Suprapubic skin (tissue), 4 donors: ENCODE data around the gene UGT1A7. TPM values are rescaled to one million over a fixed set of nuclear protein-coding genes. Genes with fewer than 3 reads are reported as not detected.
"Not testable (repeated sequence)": the region's sequence is repeated elsewhere in the genome, so short reads cannot be mapped to it uniquely, and the experiment has no call there.

Experiments
- DNase-seq, 2 donors: peaks; one replicate each; pipeline ENCODE4 v3.0.0-alpha.2; 2019; ENCODE audit warnings: low spot score in 2 of 2
- H3K27ac ChIP-seq: fragments of 200-600 bp; sonication (generic); one replicate; pipeline ENCODE4 v1.5.1; 2019
- H3K27me3 ChIP-seq: fragments of 200-600 bp; sonication (generic); one replicate; pipeline ENCODE4 v1.5.1; 2019
- H3K36me3 ChIP-seq: fragments of 200-600 bp; sonication (generic); one replicate; pipeline ENCODE4 v1.5.1; 2019
- H3K4me1 ChIP-seq: fragments of 200-600 bp; sonication (generic); one replicate; pipeline ENCODE4 v1.5.1; 2019
- H3K4me3 ChIP-seq: fragments of 200-600 bp; sonication (generic); one replicate; pipeline ENCODE4 v1.5.1; 2019; ENCODE audit warnings: mild to moderate bottlenecking
- H3K9me3 ChIP-seq: fragments of 200-600 bp; sonication (generic); one replicate; pipeline ENCODE4 v1.5.1; 2019
- CTCF ChIP-seq, 2 donors: fragments of 200-600 bp in 1 of 2; fragments of 450-650 bp in 1 of 2; sonication (generic) in 1 of 2; IDR thresholded peaks; one replicate each; pipeline ENCODE4 v1.5.1; 2016 to 2019; ENCODE audit warnings: antibody characterized with exemption in 2 of 2, mild to moderate bottlenecking in 1 of 2, moderate library complexity in 1 of 2
- EP300 ChIP-seq: sonication (generic); formaldehyde crosslinking; IDR thresholded peaks from one replicate; pipeline ENCODE4 v1.6.1; 2017; ENCODE audit warnings: antibody characterized with exemption
- POLR2A ChIP-seq, 2 donors: fragments of 450-650 bp; IDR thresholded peaks; one replicate each; pipeline ENCODE4 v1.6.1; 2017; ENCODE audit warnings: antibody characterized with exemption in 2 of 2, mild to moderate bottlenecking in 2 of 2, moderate library complexity in 2 of 2
- POLR2AphosphoS5 ChIP-seq, 3 donors: sonication (generic); formaldehyde crosslinking; IDR thresholded peaks; one replicate each; pipeline ENCODE4 v1.6.1; 2017; ENCODE audit warnings: antibody characterized with exemption in 3 of 3
- WGBS: methylation state at CpG from one replicate; pipeline ENCODE4 v1.1.5; 2018; 5-methylcytosine and 5-hydroxymethylcytosine counted together
- total RNA-seq, 4 donors: library from RNA; depleted of rRNA; stranded (reverse); fragments of >200 nt; gene quantifications; one replicate each; pipeline ENCODE4 v1.1.0, GENCODE V29; 2016

The UGT1A7 gene
- total RNA-seq, 4 donors from 2014 or later = 1.3 to 8.0 (median 2.2) TPM

- H3K36me3 ChIP-seq = no peaks in the 10 kb centered on the region
- TF ChIP-seq EP300 (no peak), POLR2A (IDR thresholded peaks at IDR 0.05) (no peak), POLR2AphosphoS5 (IDR thresholded peaks at IDR 0.05) (no peak), CTCF (IDR thresholded peaks at IDR 0.05) (no peak)
- 62% methylated on average over 8 of the region's 8 CpGs for WGBS
- no peaks in the 10 kb centered on the region for H3K9me3 ChIP-seq
- no peaks in the 10 kb centered on the region for H3K4me1 ChIP-seq
- H3K4me3 ChIP-seq = no peak within 1 kb of the TSS
- no peak for DNase-seq
- no peak within 1 kb of the TSS for H3K27ac ChIP-seq
- H3K27me3 ChIP-seq = no peaks in the 10 kb centered on the region
These were observed 47.1 kb downstream of the UGT1A7 start, which contains the start of gene UGT1A3 for GRCh38 chr2:233728723-233729301. Gene UGT1A3 (plus strand): TSS chr2:233729042. CDS start chr2:233729127, 85 bp downstream.

DNA sequence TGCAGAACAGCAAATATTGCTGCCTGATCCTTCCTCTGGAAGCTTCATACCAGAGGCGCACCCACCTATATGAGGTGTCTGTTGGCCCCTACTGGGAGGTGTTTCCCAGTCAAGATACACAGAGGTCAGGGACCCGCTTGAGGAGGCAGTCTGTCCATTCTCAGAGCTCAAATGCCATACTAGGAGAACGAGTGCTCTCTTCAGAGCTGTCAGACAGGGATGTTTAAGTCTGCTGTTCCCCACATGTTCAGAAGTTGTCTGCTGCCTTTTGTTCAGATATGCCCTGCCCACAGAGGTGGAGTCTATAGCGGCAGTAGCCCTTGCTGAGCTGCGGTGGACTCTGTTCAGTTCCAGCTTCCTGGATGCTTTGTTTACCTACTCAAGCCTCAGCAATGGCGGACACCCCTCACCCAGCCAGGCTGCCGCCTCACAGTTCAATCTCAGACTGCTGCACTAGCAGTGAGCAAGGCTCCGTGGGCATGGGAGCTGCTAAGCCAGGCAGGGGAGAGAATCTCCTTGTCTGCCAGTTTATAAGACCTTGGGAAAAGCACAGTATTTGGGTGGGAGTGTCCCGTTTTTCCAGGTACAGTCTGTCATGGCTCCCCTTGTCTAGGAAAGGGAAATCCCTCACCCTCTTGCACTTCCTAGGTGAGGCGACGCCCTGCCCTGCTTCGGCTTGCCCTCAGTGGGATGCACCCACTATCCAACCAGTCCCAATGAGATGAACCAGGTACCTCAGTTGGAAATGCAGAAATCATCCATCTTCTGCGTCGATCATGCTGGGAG lies 55.4 kb downstream of the UGT1A7 start:
- H3K9me3 ChIP-seq, H3K4me3 ChIP-seq, H3K4me1 ChIP-seq, DNase-seq, H3K27ac ChIP-seq, H3K27me3 ChIP-seq, H3K36me3 ChIP-seq: not testable (repeated sequence)
- 87% methylated on average over 13 of the region's 14 CpGs for WGBS

DNA sequence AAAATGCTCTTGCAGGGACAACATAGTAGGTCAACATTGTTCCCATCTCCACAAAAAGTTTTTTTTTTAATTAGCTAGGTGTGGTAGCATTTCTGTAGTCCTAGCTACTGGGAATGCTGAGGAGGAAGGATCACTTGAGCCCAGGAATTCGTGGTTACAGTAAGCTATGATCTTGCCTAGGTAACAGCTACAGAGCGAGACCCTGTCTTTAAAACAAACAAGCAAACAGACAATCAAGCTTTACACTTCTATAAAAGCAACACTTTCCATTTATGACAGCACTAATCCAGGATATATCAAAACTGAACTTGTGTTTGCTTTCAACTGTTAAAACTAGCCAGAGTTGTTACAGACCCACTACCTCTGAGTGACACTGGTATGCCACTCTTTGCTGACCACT lies 59.2 kb downstream of the UGT1A7 start:
- no peak for DNase-seq
- no peak for TF ChIP-seq CTCF (IDR thresholded peaks at IDR 0.05)
- TF ChIP-seq EP300 = no peak
- TF ChIP-seq POLR2AphosphoS5 (IDR thresholded peaks at IDR 0.05) = no peak
- TF ChIP-seq POLR2A (IDR thresholded peaks at IDR 0.05) = no peak
- Histone ChIP-seq H3K27me3 (no peaks in the 10 kb centered on the region), H3K36me3 (no peaks in the 10 kb centered on the region), H3K4me1 (no peaks in the 10 kb centered on the region), H3K27ac (no peak overlapping the region), H3K9me3 (no peaks in the 10 kb centered on the region), H3K4me3 (no peak overlapping the region)
- 77% methylated on average over 2 of the region's 2 CpGs for WGBS

DNA sequence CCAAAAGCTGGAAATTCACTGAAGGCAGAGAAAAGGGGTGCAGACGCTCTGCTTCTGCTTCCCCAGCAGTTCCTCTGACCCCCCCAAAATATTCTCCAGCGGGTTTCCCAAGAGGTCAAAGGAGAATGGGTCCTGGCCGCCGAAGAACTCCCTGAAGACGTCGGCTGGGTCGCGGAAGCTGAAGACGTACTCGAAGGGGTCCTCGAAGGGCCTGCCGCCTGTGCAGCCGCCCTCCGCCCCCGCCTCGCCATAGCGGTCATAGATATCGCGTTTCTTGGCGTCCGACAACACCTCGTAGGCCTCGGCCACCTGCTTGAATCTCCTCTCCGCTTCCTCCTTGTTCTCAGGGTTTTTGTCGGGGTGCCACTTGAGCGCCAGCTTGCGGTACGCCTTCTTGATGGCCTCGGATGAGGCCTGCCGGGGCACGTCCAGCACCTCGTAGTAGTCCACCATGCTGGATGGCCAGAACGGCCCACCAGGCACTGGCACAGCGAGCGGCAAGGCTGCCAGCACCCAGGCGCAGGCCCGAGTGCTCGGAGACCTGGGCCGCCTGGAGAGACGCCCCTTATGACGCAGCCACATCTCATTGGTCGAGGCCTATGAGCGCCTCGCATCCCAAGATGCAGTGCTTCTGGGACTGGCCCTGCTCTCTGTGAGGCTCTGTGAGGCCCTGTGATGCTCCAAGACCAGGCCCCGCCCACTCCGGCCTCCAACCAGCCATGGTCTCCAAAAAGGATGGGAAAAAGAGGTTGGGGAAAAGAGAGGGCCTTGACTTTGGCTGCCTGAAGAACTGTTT lies 62.0 kb downstream of the UGT1A7 start:
- Histone ChIP-seq H3K4me1 (no peaks in the 10 kb centered on the region), H3K9me3 (no peaks in the 10 kb centered on the region), H3K4me3 (no peak overlapping the region), H3K27ac (no peak overlapping the region), H3K36me3 (no peaks in the 10 kb centered on the region), H3K27me3 (no peaks in the 10 kb centered on the region)
- TF ChIP-seq POLR2AphosphoS5 (IDR thresholded peaks at IDR 0.05) = no peak
- TF ChIP-seq POLR2A (IDR thresholded peaks at IDR 0.05) = no peak
- no peak for TF ChIP-seq EP300
- TF ChIP-seq CTCF (IDR thresholded peaks at IDR 0.05) = no peak
- 92% methylated on average over 32 of the region's 46 CpGs for WGBS
- DNase-seq = no peak

GRCh38 chr2:233745073-233745755 lies 63.5 kb downstream of the UGT1A7 start:
- no peak for TF ChIP-seq EP300
- no peak for TF ChIP-seq POLR2A (IDR thresholded peaks at IDR 0.05)
- TF ChIP-seq POLR2AphosphoS5 (IDR thresholded peaks at IDR 0.05) = no peak
- no peak for TF ChIP-seq CTCF (IDR thresholded peaks at IDR 0.05)
- Histone ChIP-seq H3K27me3 (no peaks in the 10 kb centered on the region), H3K27ac (no peak overlapping the region), H3K36me3 (no peaks in the 10 kb centered on the region), H3K4me1 (no peaks in the 10 kb centered on the region), H3K4me3 (no peak overlapping the region), H3K9me3 (no peaks in the 10 kb centered on the region)
- no peak for DNase-seq
- WGBS = 77% methylated on average over 5 of the region's 5 CpGs

DNA sequence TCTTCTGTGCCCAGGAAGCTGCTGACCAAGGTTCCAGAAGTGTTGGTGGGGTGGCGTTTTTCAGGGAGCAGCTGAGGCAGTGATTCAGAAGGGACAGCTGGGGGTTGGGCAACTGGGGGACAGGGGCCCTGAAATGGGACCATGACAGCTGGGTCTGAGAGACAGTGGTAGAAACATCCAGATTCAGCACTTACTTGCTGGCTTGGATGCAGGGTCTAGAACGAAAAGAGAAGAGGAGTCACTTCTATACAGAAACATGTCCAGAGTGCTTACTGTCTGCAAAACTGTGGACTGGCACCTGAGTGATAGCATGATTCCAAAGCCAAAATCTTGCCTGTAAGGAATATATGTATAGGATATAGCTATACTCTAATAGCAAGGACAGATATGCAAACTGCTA lies 64.1 kb downstream of the UGT1A7 start:
- not testable (repeated sequence) for DNase-seq, H3K27ac ChIP-seq, H3K9me3 ChIP-seq, H3K4me1 ChIP-seq, H3K4me3 ChIP-seq, H3K27me3 ChIP-seq, H3K36me3 ChIP-seq
- 74% methylated on average over 2 of the region's 2 CpGs for WGBS
